Keratinocyte (primary cell): ENCODE results near the gene TTC13.

ENCODE experiments used
- CTCF ChIP-seq, 3 experiments: IDR thresholded peaks in 1 of 3; conservative IDR thresholded peaks in 1 of 3; optimal IDR thresholded peaks in 1 of 3; 2 replicates in 2 of 3; 3 replicates in 1 of 3; pipeline versions ENCODE3 to v1.5.1; 2011; ENCODE audit warnings: low read length in 3 of 3, mild to moderate bottlenecking in 3 of 3, moderate library complexity in 2 of 3, control low read depth in 1 of 3, inconsistent platforms in 1 of 3; ENCODE audit not compliant: insufficient read depth in 2 of 3; ENCODE audit errors: extremely low read depth in 1 of 3
- EZH2 ChIP-seq: IDR thresholded peaks from one replicate; pipeline ENCODE4 v1.6.1; 2012; ENCODE audit warnings: inconsistent platforms, mild to moderate bottlenecking, low read length, moderate library complexity

- TF ChIP-seq CTCF (optimal IDR thresholded peaks at IDR 0.05 in 1 of 3, IDR thresholded peaks at IDR 0.05 in 1 of 3, conservative IDR thresholded peaks at IDR 0.05 in 1 of 3; ENCODE audit: extremely low read depth in 1 of 3, insufficient read depth in 2 of 3, low read length in 3 of 3) (no peak), EZH2 (no peak)
Measured at GRCh38 chr1:231019711-231020110, 41.0 kb upstream of the TTC13 start.
